ENCODE measurements around the gene NRIP1.
A peak's percentile ranks its signal among the peaks of the same experiment; 100 is the strongest.

NRIP1 gene

GRCh38 chr21:15061747-15062605 lies 2.8 kb downstream of the NRIP1 start:
- Mint-ChIP-seq H3K4me1 (peaks cover 37% of the 10 kb centered on the region), H3K4me3 (no peak overlapping the region), H3K36me3 (no peaks in the 10 kb centered on the region), H3K27me3 (no peaks in the 10 kb centered on the region), H3K27ac (peak overlapping the region; percentile 18), H3K9me3 (no peaks in the 10 kb centered on the region)
- no peak for ATAC-seq (ENCODE audit: low read depth)
- DNase-seq (ENCODE audit: low spot score in 2 of 2), result no peak

GRCh38 chr21:15061279-15061678 lies 3.5 kb downstream of the NRIP1 start:
- no peak for DNase-seq (ENCODE audit: low spot score in 2 of 2)
- Mint-ChIP-seq H3K4me3 (no peak overlapping the region), H3K9me3 (no peaks in the 10 kb centered on the region), H3K27ac (no peak overlapping the region), H3K36me3 (no peaks in the 10 kb centered on the region), H3K27me3 (no peaks in the 10 kb centered on the region), H3K4me1 (peaks cover 40% of the 10 kb centered on the region)
- no peak for ATAC-seq (ENCODE audit: low read depth)

GRCh38 chr21:15060543-15061175 lies 4.1 kb downstream of the NRIP1 start:
- Mint-ChIP-seq H3K9me3 (no peaks in the 10 kb centered on the region), H3K4me3 (no peak overlapping the region), H3K27me3 (no peaks in the 10 kb centered on the region), H3K4me1 (peaks cover 40% of the 10 kb centered on the region), H3K36me3 (no peaks in the 10 kb centered on the region), H3K27ac (no peak overlapping the region)
- DNase-seq (ENCODE audit: low spot score in 2 of 2), result no peak
- ATAC-seq (ENCODE audit: low read depth), result no peak

- H3K36me3 Mint-ChIP-seq, result no peaks in the 10 kb centered on the region
- peaks cover 43% of the 10 kb centered on the region for H3K4me1 Mint-ChIP-seq
- no peaks in the 10 kb centered on the region for H3K27me3 Mint-ChIP-seq
- H3K4me3 Mint-ChIP-seq, result no peak overlapping the region
- ATAC-seq (ENCODE audit: low read depth) (no peak), DNase-seq (ENCODE audit: low spot score in 2 of 2) (no peak)
- H3K9me3 Mint-ChIP-seq, result no peaks in the 10 kb centered on the region
- no peak overlapping the region for H3K27ac Mint-ChIP-seq
Measured at GRCh38 chr21:15059397-15059796, 5.4 kb downstream of the NRIP1 start.

- Mint-ChIP-seq H3K4me3 (peak overlapping the region; percentile 59), H3K36me3 (no peaks in the 10 kb centered on the region), H3K4me1 (peaks cover 43% of the 10 kb centered on the region), H3K27ac (peak overlapping the region; percentile 9), H3K9me3 (no peaks in the 10 kb centered on the region), H3K27me3 (no peaks in the 10 kb centered on the region)
- ATAC-seq (ENCODE audit: low read depth) (no peak), DNase-seq (ENCODE audit: low spot score in 2 of 2) (no peak)
Measured at GRCh38 chr21:15058854-15059263, 5.9 kb downstream of the NRIP1 start.

GRCh38 chr21:15057285-15057684 lies 7.5 kb downstream of the NRIP1 start:
- DNase-seq (ENCODE audit: low spot score in 2 of 2) (no peak), ATAC-seq (ENCODE audit: low read depth) (no peak)
- Mint-ChIP-seq H3K4me3 (no peak overlapping the region), H3K4me1 (peaks cover 37% of the 10 kb centered on the region), H3K9me3 (no peaks in the 10 kb centered on the region), H3K27me3 (no peaks in the 10 kb centered on the region), H3K36me3 (no peaks in the 10 kb centered on the region), H3K27ac (peak overlapping the region; percentile 5)

- Mint-ChIP-seq H3K4me1 (peaks cover 43% of the 10 kb centered on the region), H3K36me3 (no peaks in the 10 kb centered on the region), H3K9me3 (no peaks in the 10 kb centered on the region), H3K4me3 (no peak overlapping the region), H3K27me3 (no peaks in the 10 kb centered on the region), H3K27ac (no peak overlapping the region)
- DNase-seq (ENCODE audit: low spot score in 2 of 2), result no peak
- no peak for ATAC-seq (ENCODE audit: low read depth)
Measured at GRCh38 chr21:15054606-15055239, 10.1 kb downstream of the NRIP1 start.

GRCh38 chr21:15054089-15054488 lies 10.7 kb downstream of the NRIP1 start:
- Mint-ChIP-seq H3K9me3 (no peaks in the 10 kb centered on the region), H3K27me3 (no peaks in the 10 kb centered on the region), H3K36me3 (no peaks in the 10 kb centered on the region), H3K4me1 (peaks cover 43% of the 10 kb centered on the region), H3K4me3 (no peak overlapping the region), H3K27ac (no peak overlapping the region)
- ATAC-seq (ENCODE audit: low read depth) (no peak), DNase-seq (ENCODE audit: low spot score in 2 of 2) (no peak)

- H3K4me1 Mint-ChIP-seq, result peaks cover 41% of the 10 kb centered on the region
- no peak overlapping the region for H3K4me3 Mint-ChIP-seq
Measured at GRCh38 chr21:15053500-15053899, 11.3 kb downstream of the NRIP1 start.

GRCh38 chr21:15052459-15052763 lies 12.4 kb downstream of the NRIP1 start:
- Mint-ChIP-seq H3K9me3 (no peaks in the 10 kb centered on the region), H3K4me1 (peaks cover 39% of the 10 kb centered on the region), H3K27ac (no peak overlapping the region), H3K4me3 (peak overlapping the region; percentile 63), H3K27me3 (no peaks in the 10 kb centered on the region), H3K36me3 (no peaks in the 10 kb centered on the region)
- DNase-seq (ENCODE audit: low spot score in 2 of 2), result no peak
- no peak for ATAC-seq (ENCODE audit: low read depth)

More at GRCh38 chr21:15053500-15053899, 11.3 kb downstream of the NRIP1 start:
- H3K27ac Mint-ChIP-seq, result peak overlapping the region; percentile 58
- ATAC-seq (ENCODE audit: low read depth) (no peak), DNase-seq (ENCODE audit: low spot score in 2 of 2) (no peak)
- H3K27me3 Mint-ChIP-seq, result no peaks in the 10 kb centered on the region
- H3K9me3 Mint-ChIP-seq, result no peaks in the 10 kb centered on the region
- no peaks in the 10 kb centered on the region for H3K36me3 Mint-ChIP-seq

- H3K4me1 Mint-ChIP-seq, result peaks cover 37% of the 10 kb centered on the region
- H3K36me3 Mint-ChIP-seq, result peaks cover 2% of the 10 kb centered on the region
- H3K27me3 Mint-ChIP-seq, result no peaks in the 10 kb centered on the region
- H3K27ac Mint-ChIP-seq, result no peak overlapping the region
- DNase-seq (ENCODE audit: low spot score in 2 of 2) (no peak), ATAC-seq (ENCODE audit: low read depth) (no peak)
- no peaks in the 10 kb centered on the region for H3K9me3 Mint-ChIP-seq
- peak overlapping the region; percentile 63 for H3K4me3 Mint-ChIP-seq
Measured at GRCh38 chr21:15051644-15052458, 12.9 kb downstream of the NRIP1 start.

GRCh38 chr21:15050568-15051377 lies 14.0 kb downstream of the NRIP1 start:
- Mint-ChIP-seq H3K36me3 (peaks cover 5% of the 10 kb centered on the region), H3K9me3 (no peaks in the 10 kb centered on the region), H3K27me3 (no peaks in the 10 kb centered on the region), H3K4me3 (no peak overlapping the region), H3K4me1 (peaks cover 42% of the 10 kb centered on the region), H3K27ac (no peak overlapping the region)
- ATAC-seq (ENCODE audit: low read depth) (no peak), DNase-seq (ENCODE audit: low spot score in 2 of 2) (no peak)

- no peak for ATAC-seq (ENCODE audit: low read depth)
- Mint-ChIP-seq H3K4me1 (peaks cover 20% of the 10 kb centered on the region), H3K4me3 (no peak overlapping the region), H3K27ac (no peak overlapping the region), H3K9me3 (no peaks in the 10 kb centered on the region), H3K27me3 (no peaks in the 10 kb centered on the region), H3K36me3 (peaks cover 13% of the 10 kb centered on the region)
- DNase-seq (ENCODE audit: low spot score in 2 of 2), result no peak
Measured at GRCh38 chr21:15045017-15045416, 19.8 kb downstream of the NRIP1 start.
